HUES6 (cell line): Measurements from ENCODE around the gene POLDIP3.

Source experiments
- H3K27ac ChIP-seq: 2 replicates; pipeline ENCODE4 v1.7.0; 2013; ENCODE audit warnings: low read depth, mild to moderate bottlenecking, low read length, inconsistent platforms
- H3K27me3 ChIP-seq: 2 replicates; pipeline ENCODE4 v1.6.1; 2013; ENCODE audit warnings: low read length; ENCODE audit not compliant: control insufficient read depth, insufficient read depth
- H3K36me3 ChIP-seq: 2 replicates; pipeline ENCODE4 v1.6.1; 2013; ENCODE audit warnings: low read length; ENCODE audit not compliant: control insufficient read depth, insufficient read depth
- H3K4me1 ChIP-seq: 2 replicates; pipeline ENCODE4 v1.6.1; 2013; ENCODE audit warnings: low read length; ENCODE audit not compliant: control insufficient read depth, insufficient read depth
- H3K4me3 ChIP-seq: 2 replicates; pipeline ENCODE4 v1.5.1; 2013; ENCODE audit warnings: low read depth, low read length
- H3K9ac ChIP-seq: one replicate; pipeline ENCODE4 v1.6.1; 2013; ENCODE audit warnings: mild to moderate bottlenecking, low read length
- H3K9me3 ChIP-seq: 2 replicates; pipeline ENCODE4 v1.6.1; 2013; ENCODE audit warnings: low read depth, low read length; ENCODE audit not compliant: control insufficient read depth, insufficient read depth

Gene POLDIP3

GRCh38 chr22:42637555-42637954 lies 22.9 kb upstream of the POLDIP3 start:
- no peak overlapping the region for H3K9ac ChIP-seq
- H3K9me3 ChIP-seq, result no peaks in the 10 kb centered on the region
- no peaks in the 10 kb centered on the region for H3K27me3 ChIP-seq
- no peaks in the 10 kb centered on the region for H3K4me1 ChIP-seq
- H3K36me3 ChIP-seq, result peaks cover 30% of the 10 kb centered on the region
- no peak overlapping the region for H3K27ac ChIP-seq
- no peak overlapping the region for H3K4me3 ChIP-seq

- Histone ChIP-seq H3K27ac (no peak overlapping the region), H3K4me1 (no peaks in the 10 kb centered on the region)
These were observed 21.8 kb upstream of the POLDIP3 start for GRCh38 chr22:42636506-42636905.

GRCh38 chr22:42635531-42635930 lies 20.8 kb upstream of the POLDIP3 start:
- Histone ChIP-seq H3K9me3 (no peaks in the 10 kb centered on the region), H3K9ac (no peak overlapping the region), H3K27me3 (no peaks in the 10 kb centered on the region), H3K27ac (no peak overlapping the region), H3K36me3 (peaks cover 49% of the 10 kb centered on the region), H3K4me3 (no peak overlapping the region), H3K4me1 (no peaks in the 10 kb centered on the region)

More at GRCh38 chr22:42636506-42636905, 21.8 kb upstream of the POLDIP3 start:
- no peaks in the 10 kb centered on the region for H3K9me3 ChIP-seq
- H3K36me3 ChIP-seq, result peaks cover 40% of the 10 kb centered on the region
- no peak overlapping the region for H3K9ac ChIP-seq
- no peaks in the 10 kb centered on the region for H3K27me3 ChIP-seq
- H3K4me3 ChIP-seq, result no peak overlapping the region

GRCh38 chr22:42633013-42633412 lies 18.3 kb upstream of the POLDIP3 start:
- Histone ChIP-seq H3K9ac (no peak overlapping the region), H3K4me3 (no peak overlapping the region), H3K9me3 (no peaks in the 10 kb centered on the region), H3K27ac (no peak overlapping the region), H3K36me3 (peaks cover 72% of the 10 kb centered on the region), H3K4me1 (no peaks in the 10 kb centered on the region), H3K27me3 (no peaks in the 10 kb centered on the region)

GRCh38 chr22:42632096-42632495 lies 17.4 kb upstream of the POLDIP3 start:
- Histone ChIP-seq H3K4me1 (no peaks in the 10 kb centered on the region), H3K9ac (no peak overlapping the region), H3K27me3 (no peaks in the 10 kb centered on the region), H3K36me3 (peaks cover 80% of the 10 kb centered on the region), H3K9me3 (no peaks in the 10 kb centered on the region), H3K4me3 (no peak overlapping the region), H3K27ac (0 out of 2 replicates have a peak overlapping the region, but pooled peaks have one; percentile 45)

- Histone ChIP-seq H3K9ac (no peak overlapping the region), H3K27ac (no peak overlapping the region), H3K36me3 (peaks cover 82% of the 10 kb centered on the region), H3K4me1 (no peaks in the 10 kb centered on the region), H3K27me3 (no peaks in the 10 kb centered on the region), H3K9me3 (no peaks in the 10 kb centered on the region), H3K4me3 (no peak overlapping the region)
These were observed 16.4 kb upstream of the POLDIP3 start for GRCh38 chr22:42630901-42631602.

GRCh38 chr22:42630211-42630610 lies 15.5 kb upstream of the POLDIP3 start:
- peaks cover 79% of the 10 kb centered on the region for H3K36me3 ChIP-seq
- H3K27ac ChIP-seq, result no peak overlapping the region

GRCh38 chr22:42627981-42628380 lies 13.3 kb upstream of the POLDIP3 start:
- Histone ChIP-seq H3K4me3 (no peak overlapping the region), H3K4me1 (no peaks in the 10 kb centered on the region), H3K9ac (no peak overlapping the region), H3K9me3 (no peaks in the 10 kb centered on the region), H3K27me3 (no peaks in the 10 kb centered on the region), H3K27ac (no peak overlapping the region), H3K36me3 (peaks cover 85% of the 10 kb centered on the region)

More at GRCh38 chr22:42630211-42630610, 15.5 kb upstream of the POLDIP3 start:
- no peak overlapping the region for H3K9ac ChIP-seq
- H3K4me3 ChIP-seq, result no peak overlapping the region
- no peaks in the 10 kb centered on the region for H3K9me3 ChIP-seq
- H3K27me3 ChIP-seq, result no peaks in the 10 kb centered on the region
- H3K4me1 ChIP-seq, result no peaks in the 10 kb centered on the region

- peaks cover 81% of the 10 kb centered on the region for H3K36me3 ChIP-seq
- H3K27me3 ChIP-seq, result no peaks in the 10 kb centered on the region
- H3K4me1 ChIP-seq, result no peaks in the 10 kb centered on the region
- no peak overlapping the region for H3K27ac ChIP-seq
- no peaks in the 10 kb centered on the region for H3K9me3 ChIP-seq
- no peak overlapping the region for H3K9ac ChIP-seq
- H3K4me3 ChIP-seq, result no peak overlapping the region
These were observed 12.4 kb upstream of the POLDIP3 start for GRCh38 chr22:42626951-42627625.

GRCh38 chr22:42626431-42626830 lies 11.7 kb upstream of the POLDIP3 start:
- Histone ChIP-seq H3K27ac (no peak overlapping the region), H3K27me3 (no peaks in the 10 kb centered on the region), H3K9ac (no peak overlapping the region), H3K4me1 (no peaks in the 10 kb centered on the region), H3K9me3 (no peaks in the 10 kb centered on the region), H3K4me3 (no peak overlapping the region), H3K36me3 (peaks cover 74% of the 10 kb centered on the region)

GRCh38 chr22:42625416-42625815 lies 10.7 kb upstream of the POLDIP3 start:
- Histone ChIP-seq H3K27ac (no peak overlapping the region), H3K4me1 (no peaks in the 10 kb centered on the region), H3K9ac (no peak overlapping the region), H3K4me3 (no peak overlapping the region), H3K27me3 (no peaks in the 10 kb centered on the region), H3K36me3 (peaks cover 68% of the 10 kb centered on the region), H3K9me3 (no peaks in the 10 kb centered on the region)
